BE2C (cell line): ENCODE results near the gene PDGFB.

ENCODE experiments used
- DNase-seq: peaks from one replicate; pipeline ENCODE4 v3.0.0-alpha.2; 2020
- H3K27me3 ChIP-seq: fragments of 250-450 bp; sonication (Bioruptor Pico); 2 replicates; pipeline ENCODE4 v1.5.1; 2020; ENCODE audit warnings: mild to moderate bottlenecking
- H3K36me3 ChIP-seq: fragments of 250-450 bp; sonication (Bioruptor Pico); 2 replicates; pipeline ENCODE4 v1.5.1; 2020; ENCODE audit warnings: mild to moderate bottlenecking
- H3K4me1 ChIP-seq: fragments of 250-450 bp; sonication (Bioruptor Pico); 2 replicates; pipeline ENCODE4 v1.5.1; 2020
- H3K4me3 ChIP-seq: 2 replicates; pipeline ENCODE4 v1.5.1; 2011; ENCODE audit warnings: low read depth, low read length
- H3K9me3 ChIP-seq: fragments of 250-450 bp; sonication (Bioruptor Pico); 2 replicates; pipeline ENCODE4 v1.5.1; 2020
- CTCF ChIP-seq: IDR thresholded peaks from 2 replicates; pipeline ENCODE4 v1.5.1; 2012; ENCODE audit warnings: mild to moderate bottlenecking, low read depth, low read length

Gene PDGFB

GRCh38 chr22:39273950-39274887 lies 29.4 kb upstream of the PDGFB start:
- Histone ChIP-seq H3K36me3 (no peaks in the 10 kb centered on the region), H3K9me3 (no peaks in the 10 kb centered on the region; the same call in 1 of the 2 replicates), H3K4me3 (no peak overlapping the region), H3K27me3 (no peaks in the 10 kb centered on the region), H3K4me1 (no peaks in the 10 kb centered on the region)
- DNase-seq: no peak
- no peak for TF ChIP-seq CTCF

- Histone ChIP-seq H3K9me3 (no peaks in the 10 kb centered on the region), H3K36me3 (no peaks in the 10 kb centered on the region), H3K4me1 (no peaks in the 10 kb centered on the region), H3K4me3 (no peak overlapping the region), H3K27me3 (no peaks in the 10 kb centered on the region)
- no peak for DNase-seq
- TF ChIP-seq CTCF: no peak
Measured at GRCh38 chr22:39270792-39271191, 26.0 kb upstream of the PDGFB start.

- H3K4me1 ChIP-seq: no peaks in the 10 kb centered on the region
- no peaks in the 10 kb centered on the region for H3K9me3 ChIP-seq
- DNase-seq: no peak
- no peak overlapping the region for H3K4me3 ChIP-seq
- H3K27me3 ChIP-seq: no peaks in the 10 kb centered on the region
- H3K36me3 ChIP-seq: no peaks in the 10 kb centered on the region
- TF ChIP-seq CTCF: no peak
Measured at GRCh38 chr22:39270280-39270679, 25.5 kb upstream of the PDGFB start.

GRCh38 chr22:39269095-39269790 lies 24.5 kb upstream of the PDGFB start:
- Histone ChIP-seq H3K4me3 (no peak overlapping the region), H3K27me3 (no peaks in the 10 kb centered on the region), H3K4me1 (no peaks in the 10 kb centered on the region), H3K9me3 (no peaks in the 10 kb centered on the region), H3K36me3 (no peaks in the 10 kb centered on the region)
- DNase-seq: no peak
- peak; percentile 3; the same call in 1 of the 2 replicates for TF ChIP-seq CTCF

DNA sequence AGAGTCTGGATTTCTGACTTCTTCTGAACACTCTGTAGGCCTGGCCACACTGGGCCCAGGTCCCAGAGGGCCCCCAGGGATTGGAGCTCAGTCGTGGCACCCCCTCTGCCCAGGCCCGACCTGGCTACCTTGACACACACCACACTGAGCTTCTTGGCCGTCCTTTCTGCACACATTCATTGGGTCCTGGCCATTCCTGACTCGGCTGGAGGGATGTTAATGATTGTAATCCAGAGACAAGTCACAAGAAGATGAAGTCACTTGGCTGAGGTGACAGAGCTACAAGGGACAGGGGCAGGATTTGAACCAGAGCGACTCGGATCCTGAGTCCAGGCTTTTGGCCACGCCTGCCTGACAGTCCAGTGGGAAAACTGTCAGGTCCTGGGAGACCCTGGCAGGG lies 23.9 kb upstream of the PDGFB start:
- DNase-seq: no peak
- H3K4me1 ChIP-seq: no peaks in the 10 kb centered on the region
- no peaks in the 10 kb centered on the region for H3K36me3 ChIP-seq
- H3K27me3 ChIP-seq: no peaks in the 10 kb centered on the region
- H3K4me3 ChIP-seq: no peak overlapping the region
- H3K9me3 ChIP-seq: no peaks in the 10 kb centered on the region
- no peak for TF ChIP-seq CTCF

DNA sequence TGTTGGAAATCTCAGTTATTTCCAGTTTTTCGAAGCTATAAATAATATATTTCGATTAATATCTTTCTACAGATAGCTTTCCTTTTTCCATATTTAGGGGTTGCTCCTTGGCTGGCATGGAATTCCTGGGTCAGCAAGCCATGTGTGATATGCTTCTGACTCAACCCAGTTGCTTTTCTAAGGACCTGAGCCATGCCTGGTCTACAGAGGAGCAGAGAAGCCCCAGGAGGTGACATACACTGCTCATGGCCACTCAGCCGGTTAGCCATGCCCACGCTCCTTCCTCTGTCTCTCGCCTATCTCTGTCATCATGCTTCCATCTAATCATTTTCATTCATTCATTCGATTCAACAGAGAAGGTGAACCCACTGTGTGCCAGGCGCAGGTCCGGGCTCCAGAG lies 23.2 kb upstream of the PDGFB start:
- DNase-seq: no peak
- no peak for TF ChIP-seq CTCF
- Histone ChIP-seq H3K4me3 (no peak overlapping the region), H3K4me1 (no peaks in the 10 kb centered on the region), H3K9me3 (no peaks in the 10 kb centered on the region), H3K36me3 (no peaks in the 10 kb centered on the region), H3K27me3 (no peaks in the 10 kb centered on the region)
